HepG2 (cell line): ENCODE measurements around the gene METTL26. TPM values are rescaled to one million over a fixed set of nuclear protein-coding genes. Genes with fewer than 3 reads are reported as not detected.

Source experiments
- ATAC-seq: fragments of 200-7000 bp; cut with Tn5 transposase; 3 replicates; pipeline ENCODE4 v1.9.1; 2020; ENCODE audit warnings: mild to moderate bottlenecking, moderate library complexity
- BruUV-seq: library from RNA; stranded (reverse); fragments of 400-500 nt; replicated peaks from 2 replicates; lab custom pipeline; 2021; lab: Mats Ljungman, UMichigan
- CTCF ChIA-PET: fragments of 300-600 bp; formaldehyde crosslinking; extraction: SDS; loops from one replicate; lab custom pipeline; 2021; ENCODE audit warnings: low total read pairs, inconsistent platforms, low intra/inter-chr PET ratio; lab: Yijun Ruan, JAX
- POLR2A ChIA-PET: fragments of 350-600 bp; sonication (Branson Sonifier 250); formaldehyde crosslinking; loops from one replicate; lab custom pipeline; 2020; ENCODE audit warnings: antibody characterized with exemption, inconsistent platforms; lab: Yijun Ruan, JAX
- DNase-seq: peaks from one replicate; pipeline ENCODE4 v3.0.0-alpha.2; 2015; ENCODE audit warnings: low spot score
- FAIRE-seq: peaks from 3 replicates; lab custom pipeline; 2011; peaks lifted over from hg19 to GRCh38; lab: Jason Lieb, UNC
- H2AFZ ChIP-seq: one replicate; pipeline ENCODE4 v1.6.1; 2011; ENCODE audit warnings: low read length, inconsistent platforms
- H3K27ac ChIP-seq: fragments of 300-600 bp; 3 replicates; pipeline ENCODE4 v1.8.0; 2011; ENCODE audit warnings: mixed run types, mild to moderate bottlenecking, mixed read lengths, low read length, inconsistent platforms; ENCODE audit not compliant: insufficient read depth; ENCODE audit errors: extremely low read length
- H3K27me3 ChIP-seq, 2 experiments: fragments of 200-600 bp in 1 of 2; 2 replicates in 1 of 2; 3 replicates in 1 of 2; pipeline versions ENCODE4 v1.6.0 to v1.8.0; 2011; ENCODE audit warnings: low read length in 2 of 2, mild to moderate bottlenecking in 2 of 2, moderate library complexity in 2 of 2, inconsistent platforms in 1 of 2; ENCODE audit not compliant: insufficient read depth in 2 of 2, control insufficient read depth in 1 of 2
- H3K36me3 ChIP-seq, 2 experiments: fragments of 200-600 bp in 1 of 2; replicated peaks in 1 of 2; 2 replicates in 1 of 2; 3 replicates in 1 of 2; pipeline versions ENCODE4 v1.5.1 to v1.8.0; 2011; ENCODE audit warnings: low read length in 2 of 2, inconsistent platforms in 1 of 2; ENCODE audit not compliant: insufficient read depth in 2 of 2, control insufficient read depth in 1 of 2
- H3K4me1 ChIP-seq: 2 replicates; pipeline ENCODE4 v1.5.1; 2012; ENCODE audit warnings: low read length, inconsistent platforms; ENCODE audit not compliant: insufficient read depth
- H3K4me2 ChIP-seq: 2 replicates; pipeline ENCODE4 v1.6.0; 2011; ENCODE audit warnings: low read depth, low read length, inconsistent platforms
- H3K4me3 ChIP-seq, 3 experiments: fragments of 200-600 bp in 1 of 3; sonication (generic), shearing (Covaris generic) in 1 of 3; replicated peaks in 1 of 3; 2 replicates each; pipeline ENCODE4 v1.5.1; 2011 to 2016; ENCODE audit warnings: low read length in 3 of 3, inconsistent platforms in 2 of 3, low read depth in 2 of 3, mild to moderate bottlenecking in 2 of 3, control low read depth in 1 of 3, mixed read lengths in 1 of 3; ENCODE audit not compliant: insufficient read depth in 1 of 3
- H3K79me2 ChIP-seq: one replicate; pipeline ENCODE4 v1.6.1; 2011; ENCODE audit warnings: low read length, inconsistent platforms; ENCODE audit not compliant: insufficient read depth
- H3K9ac ChIP-seq: 2 replicates; pipeline ENCODE4 v1.6.0; 2011; ENCODE audit warnings: mild to moderate bottlenecking, low read depth, low read length, inconsistent platforms; ENCODE audit not compliant: insufficient read depth
- H3K9me3 ChIP-seq: 2 replicates; pipeline ENCODE4 v1.5.1; 2012; ENCODE audit warnings: mild to moderate bottlenecking, low read length
- H4K20me1 ChIP-seq: 2 replicates; pipeline ENCODE4 v1.6.0; 2011; ENCODE audit warnings: inconsistent platforms, mild to moderate bottlenecking, low read length, moderate library complexity; ENCODE audit not compliant: insufficient read depth
- CENPT ChIP-seq: sonication (generic); formaldehyde crosslinking; IDR thresholded peaks from 2 replicates; pipeline ENCODE4 v1.8.0; 2022; ENCODE audit warnings: low read depth, mild to moderate bottlenecking, moderate library complexity, missing genetic modification reagents
- EHMT2 ChIP-seq: fragments of 200-600 bp; sonication (generic); IDR thresholded peaks from 2 replicates; pipeline ENCODE4 v1.7.0; 2017; ENCODE audit warnings: antibody characterized with exemption, low read depth, low read length, borderline replicate concordance
- ELF1 ChIP-seq: sonication (generic); formaldehyde crosslinking; IDR thresholded peaks from 2 replicates; pipeline ENCODE4 v1.4.0; 2020; ENCODE audit warnings: missing genetic modification reagents
- GABPB1 ChIP-seq: IDR thresholded peaks from 2 replicates; pipeline ENCODE4 v1.6.1; 2016; ENCODE audit warnings: mild to moderate bottlenecking, missing genetic modification reagents, moderate library complexity, missing compliant biosample characterization
- HOXA3 ChIP-seq: sonication (generic); formaldehyde crosslinking; IDR thresholded peaks from 2 replicates; pipeline ENCODE4 v1.5.0; 2020; ENCODE audit warnings: missing genetic modification reagents
- HOXA7 ChIP-seq: sonication (generic); formaldehyde crosslinking; IDR thresholded peaks from 2 replicates; pipeline ENCODE4 v1.8.1; 2022; ENCODE audit warnings: mild to moderate bottlenecking, missing genetic modification reagents, moderate library complexity
- KLF13 ChIP-seq: sonication (generic); formaldehyde crosslinking; IDR thresholded peaks from 2 replicates; pipeline ENCODE4 v1.4.0; 2020; ENCODE audit warnings: mild to moderate bottlenecking, missing genetic modification reagents
- NFE2L1 ChIP-seq: sonication (generic); formaldehyde crosslinking; IDR thresholded peaks from 2 replicates; pipeline ENCODE4 v1.4.0; 2020; ENCODE audit warnings: missing genetic modification reagents, mild to moderate bottlenecking, borderline replicate concordance
- POLR2A ChIP-seq, 2 experiments: IDR thresholded peaks; 2 replicates each; pipeline ENCODE4 v1.6.1; 2011; ENCODE audit warnings: low read depth in 2 of 2, low read length in 2 of 2, mild to moderate bottlenecking in 1 of 2, moderate library complexity in 1 of 2; ENCODE audit not compliant: insufficient read depth in 1 of 2
- SMAD1 ChIP-seq: sonication (generic); formaldehyde crosslinking; IDR thresholded peaks from 2 replicates; pipeline ENCODE4 v1.4.0; 2020; ENCODE audit warnings: missing genetic modification reagents, low read depth, mild to moderate bottlenecking, borderline replicate concordance
- YEATS2 ChIP-seq: sonication (generic); formaldehyde crosslinking; IDR thresholded peaks from 2 replicates; pipeline ENCODE4 v1.4.0; 2020; ENCODE audit warnings: missing genetic modification reagents, borderline replicate concordance
- ZBTB1 ChIP-seq: sonication (generic); formaldehyde crosslinking; IDR thresholded peaks from 2 replicates; pipeline ENCODE4 v1.4.0; 2020; ENCODE audit warnings: missing genetic modification reagents, borderline replicate concordance
- WGBS: methylation state at CpG from one replicate; pipeline ENCODE4 v1.1.6; 2017; ENCODE audit warnings: low lambda C conversion rate; 5-methylcytosine and 5-hydroxymethylcytosine counted together
- in situ Hi-C: cut with HindIII; loops from 2 replicates; pipeline ENCODE4 v1.10.0; 2017; ENCODE audit warnings: low pct_unique_long_range_greater_than_20kb; ENCODE audit not compliant: extremely low pct_ligation_motif_present
- intact Hi-C: fragments of 100-400 bp; cut with micrococcal nuclease; formaldehyde crosslinking; loops from one replicate; pipeline ENCODE4 v1.10.0; 2022; ENCODE audit not compliant: unreplicated experiment
- polyA plus RNA-seq, 8 experiments: library from polyadenylated mRNA; depleted of rRNA in 3 of 8; stranded (reverse) in 7 of 8; unstranded in 1 of 8; fragments of >200 nt; fragmentation: Illumina TruSeq in 4 of 8; extraction: Trizol in 4 of 8; gene quantifications; 2 replicates each; pipeline versions ENCODE4 v1.2.1 to v1.2.3, GENCODE V29; 2011 to 2016; ENCODE audit warnings: low read depth in 4 of 8, missing spikeins in 1 of 8, mixed read lengths in 1 of 8; ENCODE audit not compliant: insufficient read depth in 1 of 8
- total RNA-seq, 5 experiments: library from RNA; depleted of rRNA; stranded (reverse); fragments of >200 nt; fragmentation: Illumina TruSeq; extraction: Trizol; gene quantifications; 2 replicates each; pipeline ENCODE4 v1.2.3, GENCODE V29; 2016; ENCODE audit warnings: low read depth in 1 of 5
- TF ChIP-seq, protein P1 (sequence below): conservative IDR thresholded peaks from 2 replicates; pipeline ENCODE4 v1.6.1; 2018; ENCODE audit warnings: missing genetic modification reagents
- TF ChIP-seq, protein P2 (sequence below): sonication (generic); formaldehyde crosslinking; IDR thresholded peaks from 2 replicates; pipeline ENCODE4 v1.5.0; 2020; ENCODE audit warnings: mild to moderate bottlenecking, missing genetic modification reagents
- TF ChIP-seq, protein P3 (sequence below): sonication (generic); formaldehyde crosslinking; IDR thresholded peaks from 2 replicates; pipeline ENCODE4 v1.5.1; 2020; ENCODE audit warnings: mild to moderate bottlenecking, missing genetic modification reagents, moderate library complexity

The METTL26 gene
- total and polyA plus RNA-seq, 2 of the 13 experiments (the other 11 are each of a cell fraction or from before 2014, with no cell fraction given), result 65.5 to 70.1 TPM

DNA sequence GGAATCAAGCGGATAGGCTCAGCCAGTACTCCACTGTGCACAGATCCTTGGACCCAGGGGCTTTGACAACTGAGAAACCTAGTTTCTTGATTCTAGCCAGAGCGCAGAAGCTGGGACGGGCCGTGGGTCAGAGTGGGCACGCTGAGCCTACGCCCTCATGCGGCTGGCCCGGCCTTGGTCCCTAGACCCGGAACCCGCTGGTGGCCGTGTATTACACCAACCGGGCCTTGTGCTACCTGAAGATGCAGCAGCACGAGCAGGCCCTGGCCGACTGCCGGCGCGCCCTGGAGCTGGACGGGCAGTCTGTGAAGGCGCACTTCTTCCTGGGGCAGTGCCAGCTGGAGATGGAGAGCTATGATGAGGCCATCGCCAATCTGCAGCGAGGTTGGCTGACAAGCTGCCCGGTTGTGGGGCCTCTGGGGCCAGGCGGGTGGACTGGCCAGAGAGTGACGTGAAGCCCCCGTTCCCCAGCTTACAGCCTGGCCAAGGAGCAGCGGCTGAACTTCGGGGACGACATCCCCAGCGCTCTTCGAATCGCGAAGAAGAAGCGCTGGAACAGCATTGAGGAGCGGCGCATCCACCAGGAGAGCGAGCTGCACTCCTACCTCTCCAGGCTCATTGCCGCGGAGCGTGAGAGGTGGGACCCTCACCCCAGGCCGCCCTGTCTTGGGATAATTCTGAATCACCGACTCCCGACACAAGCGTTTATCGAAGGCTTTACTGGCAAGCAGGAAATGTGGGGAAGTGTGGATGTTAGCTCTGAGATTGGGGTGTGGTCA lies 45.1 kb upstream of the METTL26 start:
- Histone ChIP-seq H3K4me1 (peaks cover 33% of the 10 kb centered on the region), H3K9ac (peak overlapping the region; percentile 82), H3K4me3 (peak overlapping the region; percentile 72 to 88 (median 85)), H3K4me2 (peak overlapping the region; percentile 80), H3K79me2 (peaks cover 16% of the 10 kb centered on the region), H4K20me1 (0 out of 2 replicates have a peak, but pooled peaks cover 3% of the 10 kb centered on the region), H2AFZ (no peak overlapping the region), H3K9me3 (no peaks in the 10 kb centered on the region), H3K27ac (peak overlapping the region; percentile 76), H3K36me3 (peaks cover 8 to 17% of the 10 kb centered on the region in 2 experiments; a peak in 4 of 5 replicates), H3K27me3 (no peaks in the 10 kb centered on the region; a peak in 1 of 5 replicates)
- ChIA-PET POLR2A (interaction anchor here (0.6 to 4.4 kb wide), 7 partner anchors 8 to 311 kb away, joined by 3 to 34 read pairs (median 5); partner anchors contain the start of genes METRN, MRPL28, RHOT2 and WDR24), CTCF (interaction anchor here (0.8 kb wide), 1 partner anchor 13 kb away, joined by 3 read pairs; the partner anchor contains the start of gene RHOT2)
- intact Hi-C loops (no loop called here), in situ Hi-C loops (no loop called here)
- ATAC-seq (peak; percentile 14), FAIRE-seq (no peak), DNase-seq (peak; percentile 49)
- no TSS peak for BruUV-seq
- WGBS, result 53% methylated on average over 34 of the region's 44 CpGs
- no peak for TF ChIP-seq CENPT (CRISPR knock-in tag)
- TF ChIP-seq NFE2L1 (CRISPR knock-in tag), result peak; percentile 80
- TF ChIP-seq, protein P1, sequence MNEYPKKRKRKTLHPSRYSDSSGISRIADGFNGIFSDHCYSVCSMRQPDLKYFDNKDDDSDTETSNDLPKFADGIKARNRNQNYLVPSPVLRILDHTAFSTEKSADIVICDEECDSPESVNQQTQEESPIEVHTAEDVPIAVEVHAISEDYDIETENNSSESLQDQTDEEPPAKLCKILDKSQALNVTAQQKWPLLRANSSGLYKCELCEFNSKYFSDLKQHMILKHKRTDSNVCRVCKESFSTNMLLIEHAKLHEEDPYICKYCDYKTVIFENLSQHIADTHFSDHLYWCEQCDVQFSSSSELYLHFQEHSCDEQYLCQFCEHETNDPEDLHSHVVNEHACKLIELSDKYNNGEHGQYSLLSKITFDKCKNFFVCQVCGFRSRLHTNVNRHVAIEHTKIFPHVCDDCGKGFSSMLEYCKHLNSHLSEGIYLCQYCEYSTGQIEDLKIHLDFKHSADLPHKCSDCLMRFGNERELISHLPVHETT (CRISPR knock-in tag), result no peak
- TF ChIP-seq YEATS2 (CRISPR knock-in tag), result no peak
- peak; percentile 53; the same call in 1 of the 2 replicates for TF ChIP-seq HOXA3 (CRISPR knock-in tag)
- TF ChIP-seq ZBTB1 (CRISPR knock-in tag), result no peak
- TF ChIP-seq, protein P2, sequence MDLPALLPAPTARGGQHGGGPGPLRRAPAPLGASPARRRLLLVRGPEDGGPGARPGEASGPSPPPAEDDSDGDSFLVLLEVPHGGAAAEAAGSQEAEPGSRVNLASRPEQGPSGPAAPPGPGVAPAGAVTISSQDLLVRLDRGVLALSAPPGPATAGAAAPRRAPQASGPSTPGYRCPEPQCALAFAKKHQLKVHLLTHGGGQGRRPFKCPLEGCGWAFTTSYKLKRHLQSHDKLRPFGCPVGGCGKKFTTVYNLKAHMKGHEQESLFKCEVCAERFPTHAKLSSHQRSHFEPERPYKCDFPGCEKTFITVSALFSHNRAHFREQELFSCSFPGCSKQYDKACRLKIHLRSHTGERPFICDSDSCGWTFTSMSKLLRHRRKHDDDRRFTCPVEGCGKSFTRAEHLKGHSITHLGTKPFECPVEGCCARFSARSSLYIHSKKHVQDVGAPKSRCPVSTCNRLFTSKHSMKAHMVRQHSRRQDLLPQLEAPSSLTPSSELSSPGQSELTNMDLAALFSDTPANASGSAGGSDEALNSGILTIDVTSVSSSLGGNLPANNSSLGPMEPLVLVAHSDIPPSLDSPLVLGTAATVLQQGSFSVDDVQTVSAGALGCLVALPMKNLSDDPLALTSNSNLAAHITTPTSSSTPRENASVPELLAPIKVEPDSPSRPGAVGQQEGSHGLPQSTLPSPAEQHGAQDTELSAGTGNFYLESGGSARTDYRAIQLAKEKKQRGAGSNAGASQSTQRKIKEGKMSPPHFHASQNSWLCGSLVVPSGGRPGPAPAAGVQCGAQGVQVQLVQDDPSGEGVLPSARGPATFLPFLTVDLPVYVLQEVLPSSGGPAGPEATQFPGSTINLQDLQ (CRISPR knock-in tag), result no peak
- peak; percentile 55; the same call in 1 of the 2 replicates for TF ChIP-seq SMAD1 (CRISPR knock-in tag)
- TF ChIP-seq KLF13 (CRISPR knock-in tag), result no peak
- no peak for TF ChIP-seq EHMT2
- TF ChIP-seq GABPB1, result peak; percentile 54
- TF ChIP-seq, protein P3, sequence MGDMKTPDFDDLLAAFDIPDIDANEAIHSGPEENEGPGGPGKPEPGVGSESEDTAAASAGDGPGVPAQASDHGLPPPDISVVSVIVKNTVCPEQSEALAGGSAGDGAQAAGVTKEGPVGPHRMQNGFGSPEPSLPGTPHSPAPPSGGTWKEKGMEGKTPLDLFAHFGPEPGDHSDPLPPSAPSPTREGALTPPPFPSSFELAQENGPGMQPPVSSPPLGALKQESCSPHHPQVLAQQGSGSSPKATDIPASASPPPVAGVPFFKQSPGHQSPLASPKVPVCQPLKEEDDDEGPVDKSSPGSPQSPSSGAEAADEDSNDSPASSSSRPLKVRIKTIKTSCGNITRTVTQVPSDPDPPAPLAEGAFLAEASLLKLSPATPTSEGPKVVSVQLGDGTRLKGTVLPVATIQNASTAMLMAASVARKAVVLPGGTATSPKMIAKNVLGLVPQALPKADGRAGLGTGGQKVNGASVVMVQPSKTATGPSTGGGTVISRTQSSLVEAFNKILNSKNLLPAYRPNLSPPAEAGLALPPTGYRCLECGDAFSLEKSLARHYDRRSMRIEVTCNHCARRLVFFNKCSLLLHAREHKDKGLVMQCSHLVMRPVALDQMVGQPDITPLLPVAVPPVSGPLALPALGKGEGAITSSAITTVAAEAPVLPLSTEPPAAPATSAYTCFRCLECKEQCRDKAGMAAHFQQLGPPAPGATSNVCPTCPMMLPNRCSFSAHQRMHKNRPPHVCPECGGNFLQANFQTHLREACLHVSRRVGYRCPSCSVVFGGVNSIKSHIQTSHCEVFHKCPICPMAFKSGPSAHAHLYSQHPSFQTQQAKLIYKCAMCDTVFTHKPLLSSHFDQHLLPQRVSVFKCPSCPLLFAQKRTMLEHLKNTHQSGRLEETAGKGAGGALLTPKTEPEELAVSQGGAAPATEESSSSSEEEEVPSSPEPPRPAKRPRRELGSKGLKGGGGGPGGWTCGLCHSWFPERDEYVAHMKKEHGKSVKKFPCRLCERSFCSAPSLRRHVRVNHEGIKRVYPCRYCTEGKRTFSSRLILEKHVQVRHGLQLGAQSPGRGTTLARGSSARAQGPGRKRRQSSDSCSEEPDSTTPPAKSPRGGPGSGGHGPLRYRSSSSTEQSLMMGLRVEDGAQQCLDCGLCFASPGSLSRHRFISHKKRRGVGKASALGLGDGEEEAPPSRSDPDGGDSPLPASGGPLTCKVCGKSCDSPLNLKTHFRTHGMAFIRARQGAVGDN, result peak; percentile 73
- 0 out of 4 replicates have a peak, but pooled peaks of 1 of the 2 experiments have one; percentile 18 for TF ChIP-seq POLR2A (IDR thresholded peaks at IDR 0.05; ENCODE audit: insufficient read depth in 1 of 2, low read depth in 2 of 2, low read length in 2 of 2)
- no peak for TF ChIP-seq HOXA7 (CRISPR knock-in tag)
- TF ChIP-seq ELF1 (CRISPR knock-in tag), result peak; percentile 73
